CD4-positive, alpha-beta T cell treated with Interleukin-15 for 1 hour (primary cell): ENCODE data around the gene LRRC31.
A peak's percentile ranks its signal among the peaks of the same experiment; 100 is the strongest.

Experiments used
- DNase-seq: peaks from one replicate; pipeline ENCODE4 v3.0.0-alpha.2; 2020

Gene LRRC31

GRCh38 chr3:169861871-169862270, 7.9 kb downstream of the LRRC31 start:
- DNase-seq, result no peak

- no peak for DNase-seq
Observed at GRCh38 chr3:169857811-169858210, 11.9 kb downstream of the LRRC31 start.

- DNase-seq, result no peak
Observed at GRCh38 chr3:169855514-169855913, 14.2 kb downstream of the LRRC31 start.

DNA sequence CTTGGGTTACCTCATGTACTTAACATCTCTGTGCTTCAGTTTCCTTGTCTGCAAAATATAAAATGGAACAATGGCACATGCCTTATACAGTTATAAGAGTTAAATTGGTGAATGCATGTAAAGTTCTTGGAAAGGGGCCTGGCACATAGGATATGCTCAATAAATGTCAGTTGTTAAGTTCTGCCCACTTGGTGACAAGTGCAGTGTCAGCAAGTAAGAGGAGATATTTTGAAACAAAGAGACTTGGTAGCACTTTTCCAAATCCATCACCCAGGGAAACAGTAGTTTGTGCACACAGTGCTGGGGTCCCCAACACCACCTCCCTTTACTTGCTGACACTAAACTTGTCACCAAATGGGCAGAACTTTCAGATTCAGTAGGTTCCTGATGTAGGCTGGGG, 19.1 kb downstream of the LRRC31 start:
- no peak for DNase-seq

DNA sequence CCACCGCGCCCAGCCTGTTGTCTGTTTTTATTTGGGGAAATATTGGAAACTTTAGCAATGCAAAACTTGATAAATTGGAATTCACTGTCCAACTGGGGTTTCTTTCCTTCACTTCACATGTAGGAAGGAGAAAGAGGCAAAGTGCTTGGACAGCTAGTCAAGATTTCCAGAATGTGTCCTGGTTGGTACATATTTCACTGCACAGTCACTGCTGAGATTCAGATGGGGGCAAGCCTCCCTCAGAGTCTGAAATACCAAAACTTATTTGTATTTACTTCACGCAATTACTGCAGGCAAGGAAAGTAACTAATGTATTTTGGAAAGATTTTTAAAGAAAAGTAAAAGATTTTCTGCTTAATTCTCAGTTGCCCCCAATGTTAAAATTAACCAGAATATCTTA, 21.0 kb downstream of the LRRC31 start:
- DNase-seq, result no peak

GRCh38 chr3:169847896-169848295, 21.8 kb downstream of the LRRC31 start:
- DNase-seq, result no peak

DNA sequence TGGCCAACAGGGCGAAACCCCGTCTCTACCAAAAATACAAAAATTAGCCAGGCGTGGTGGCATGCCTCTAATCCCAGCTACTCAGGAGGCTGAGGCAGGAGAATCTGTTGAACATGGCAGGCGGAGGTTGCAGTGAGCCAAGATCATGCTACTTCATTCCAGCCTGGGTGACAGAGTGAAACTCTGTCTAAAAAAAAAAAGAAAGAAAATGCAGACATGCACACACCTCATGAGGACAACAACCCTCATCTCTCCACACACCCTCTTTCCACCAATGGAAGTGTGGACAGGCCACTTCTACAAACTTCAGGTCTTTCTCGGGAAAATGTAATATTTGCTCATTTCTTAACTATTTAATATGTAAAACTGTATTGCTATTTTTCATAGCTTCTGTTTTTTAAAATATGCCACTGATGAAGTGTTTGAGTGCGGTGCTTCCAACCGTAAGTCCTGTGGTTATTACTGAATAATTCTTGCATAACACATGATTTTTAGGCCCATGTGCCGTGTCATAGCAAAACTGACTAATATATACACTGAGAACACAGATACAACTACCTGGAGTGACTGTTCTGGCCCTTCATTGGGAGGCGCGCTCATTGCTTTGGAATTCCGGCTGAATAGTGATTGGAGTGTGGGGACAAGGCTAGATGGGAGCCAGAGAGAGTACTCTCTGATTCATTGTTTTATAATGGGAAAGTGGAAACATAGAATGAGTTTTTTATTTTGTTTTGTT, 23.1 kb downstream of the LRRC31 start:
- no peak for DNase-seq

GRCh38 chr3:169842960-169843359, 26.8 kb downstream of the LRRC31 start:
- DNase-seq, result no peak

DNA sequence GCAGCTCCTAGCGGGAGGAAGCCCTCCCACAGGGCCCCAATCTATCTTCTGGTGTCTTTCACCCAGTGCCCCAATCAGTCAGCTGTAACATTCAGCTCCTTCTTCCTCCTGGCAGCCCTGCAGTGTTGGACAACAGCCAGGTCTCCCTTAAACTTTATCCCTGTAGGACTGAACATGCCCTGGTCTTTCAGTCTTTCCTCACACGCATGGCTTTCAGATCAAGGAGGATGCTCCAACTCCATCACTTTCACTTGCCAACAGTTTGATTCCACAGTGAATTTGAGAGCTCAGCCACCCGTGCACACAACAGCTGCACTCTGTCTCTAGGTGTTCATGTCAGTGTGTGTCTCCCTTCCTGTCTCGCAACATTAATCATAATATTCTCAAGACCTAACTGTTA, 28.6 kb downstream of the LRRC31 start:
- DNase-seq, result no peak

DNA sequence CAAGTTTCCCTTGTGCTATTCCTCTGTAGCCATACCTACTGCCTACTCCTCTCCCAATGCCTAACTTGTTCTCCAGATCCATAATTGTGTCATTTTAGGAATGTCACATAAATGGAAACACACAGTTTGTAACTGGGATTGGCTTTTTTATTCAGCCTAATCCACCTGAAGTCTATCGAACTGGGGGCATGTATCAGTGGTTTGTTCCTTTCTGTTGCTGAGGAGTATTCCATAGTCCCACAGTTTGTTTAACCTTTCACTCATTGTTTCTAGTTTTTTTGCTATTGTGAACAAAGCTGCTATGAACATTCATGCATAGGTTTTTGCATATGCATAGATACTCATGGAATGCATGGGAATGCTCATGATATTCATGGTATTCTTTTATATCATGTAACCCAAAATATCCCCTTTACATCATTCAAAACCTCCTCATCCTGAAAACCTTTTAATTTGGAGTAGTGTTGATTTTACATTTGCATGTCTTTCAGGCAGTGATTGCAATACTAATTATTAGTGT, 31.2 kb downstream of the LRRC31 start:
- DNase-seq, result no peak

DNA sequence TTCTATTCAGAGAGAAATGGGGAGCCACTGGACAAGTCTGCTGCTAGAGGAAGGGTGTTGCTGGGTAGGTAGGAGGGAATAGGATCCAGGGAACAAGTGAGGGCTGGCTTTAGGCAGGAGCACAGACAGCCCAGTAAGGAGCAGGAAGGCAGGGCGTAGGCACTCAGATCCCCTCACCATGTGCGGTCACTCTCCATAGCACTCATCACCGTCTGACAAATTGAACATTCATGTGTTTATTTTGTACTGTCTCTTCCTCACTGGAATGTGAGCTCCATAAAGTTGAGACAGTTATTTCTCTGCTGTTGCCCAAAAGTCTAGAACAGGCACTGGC, 32.8 kb downstream of the LRRC31 start:
- DNase-seq, result no peak

DNA sequence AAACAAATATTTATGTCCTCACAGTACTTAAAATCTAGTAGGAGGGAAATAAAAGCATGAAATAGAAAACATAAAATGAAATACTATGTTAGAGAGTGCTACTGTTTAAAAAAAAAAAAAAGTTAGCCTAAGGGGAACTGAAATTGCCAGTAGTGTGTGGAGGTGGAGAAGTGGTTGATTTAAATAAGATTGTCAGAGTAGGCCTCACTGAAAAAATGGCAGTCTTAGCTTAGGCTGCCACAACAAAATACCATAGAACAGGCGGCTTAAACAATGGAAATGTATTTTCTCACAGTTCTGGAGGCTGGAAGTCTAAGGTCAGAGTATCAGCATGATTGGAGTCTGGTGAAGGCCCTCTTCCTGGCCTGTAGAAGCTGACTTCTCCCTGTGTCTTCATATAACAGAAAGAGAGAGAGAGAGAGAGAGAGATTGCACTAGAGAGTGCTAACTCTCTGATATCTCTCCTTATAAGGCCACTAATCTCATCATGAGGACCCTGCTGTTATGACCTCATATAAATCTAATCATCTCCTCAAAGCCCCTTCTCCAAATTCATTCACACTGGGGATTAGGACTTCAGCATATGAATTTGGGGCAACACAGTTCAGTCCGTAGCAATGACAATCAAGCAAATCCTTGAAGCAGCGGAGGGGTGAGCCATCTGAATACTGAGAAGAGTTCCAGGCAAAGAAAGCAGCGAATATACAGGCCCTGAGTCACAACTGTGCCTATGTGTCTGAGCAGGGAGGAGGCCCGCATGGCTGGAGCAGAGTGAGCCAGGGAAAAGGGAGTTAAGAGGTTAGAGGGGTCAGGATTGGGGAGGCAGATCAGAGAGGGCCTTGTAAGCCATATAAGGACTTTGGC, 33.4 kb downstream of the LRRC31 start:
- DNase-seq, result no peak

DNA sequence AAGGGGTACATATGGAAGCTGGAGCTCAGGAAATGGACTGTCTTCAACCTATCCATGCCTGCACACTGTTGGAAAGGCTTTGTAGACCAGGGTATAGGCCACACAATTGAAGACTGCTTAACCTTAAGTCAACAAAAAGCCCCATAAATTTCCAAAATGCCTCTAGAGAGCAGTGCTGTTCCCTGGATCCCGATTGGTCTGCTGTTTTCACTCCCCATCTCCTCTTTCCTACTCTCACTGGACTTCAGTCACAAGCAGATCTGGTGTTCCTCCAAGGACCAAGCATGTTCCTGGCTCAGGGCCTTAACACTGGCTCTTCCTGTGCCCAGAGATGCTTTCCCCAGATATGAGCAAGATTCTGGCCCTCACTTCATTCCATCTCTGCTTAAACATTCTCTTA, 34.2 kb downstream of the LRRC31 start:
- no peak for DNase-seq

DNA sequence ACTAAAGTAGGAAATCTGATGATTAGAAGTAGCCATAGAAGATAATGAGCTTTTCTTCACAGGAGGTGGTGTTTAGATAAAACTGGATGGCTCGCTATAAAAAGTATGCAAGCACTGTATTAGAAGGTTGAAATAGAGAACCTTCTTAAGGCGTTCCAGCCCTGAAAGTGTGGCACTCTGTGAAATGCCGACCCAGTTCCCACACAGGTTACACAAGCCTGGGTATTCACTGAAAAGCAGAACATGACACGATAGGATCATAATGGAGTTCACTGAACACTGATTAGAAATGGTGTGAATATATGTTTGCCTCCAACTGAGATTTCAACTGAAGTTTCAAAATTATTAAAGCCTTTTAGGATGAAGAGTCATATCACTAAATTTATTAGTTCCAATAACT, 42.0 kb downstream of the LRRC31 start:
- no peak for DNase-seq

DNA sequence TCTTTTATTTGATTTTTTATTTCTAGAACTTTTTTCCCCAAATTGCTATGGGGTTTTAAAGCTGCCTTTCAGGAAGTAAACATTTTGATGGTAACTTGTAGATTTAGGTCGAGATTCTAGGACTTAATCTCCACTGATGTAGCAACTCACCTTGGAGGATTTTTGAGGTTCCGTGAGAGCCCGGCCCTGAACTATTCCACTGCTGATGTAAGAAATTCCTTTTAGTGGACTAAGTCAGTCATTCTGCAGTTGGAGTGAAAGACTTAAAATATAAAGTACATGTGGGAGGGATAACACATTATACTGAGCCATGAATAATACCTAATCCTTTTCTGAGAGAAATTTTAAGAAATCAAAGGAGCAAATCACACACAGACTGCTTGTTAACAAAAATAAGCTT, 44.4 kb downstream of the LRRC31 start:
- no peak for DNase-seq

GRCh38 chr3:169822983-169823382, 46.8 kb downstream of the LRRC31 start:
- no peak for DNase-seq

GRCh38 chr3:169822540-169822939, 47.2 kb downstream of the LRRC31 start:
- no peak for DNase-seq

DNA sequence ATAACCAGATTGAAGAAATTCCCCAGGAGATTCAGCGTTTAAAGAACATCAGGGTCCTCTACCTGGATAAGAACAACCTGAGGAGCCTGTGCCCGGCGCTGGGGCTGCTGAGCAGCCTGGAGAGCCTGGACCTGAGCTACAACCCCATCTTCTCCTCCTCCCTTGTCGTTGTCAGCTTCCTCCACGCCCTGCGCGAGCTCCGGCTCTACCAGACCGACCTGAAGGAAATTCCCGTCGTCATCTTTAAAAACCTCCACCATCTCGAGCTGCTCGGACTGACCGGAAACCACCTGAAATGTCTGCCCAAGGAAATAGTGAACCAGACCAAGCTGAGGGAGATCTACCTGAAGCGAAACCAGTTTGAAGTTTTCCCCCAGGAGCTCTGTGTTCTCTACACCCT, 47.6 kb downstream of the LRRC31 start:
- no peak for DNase-seq

DNA sequence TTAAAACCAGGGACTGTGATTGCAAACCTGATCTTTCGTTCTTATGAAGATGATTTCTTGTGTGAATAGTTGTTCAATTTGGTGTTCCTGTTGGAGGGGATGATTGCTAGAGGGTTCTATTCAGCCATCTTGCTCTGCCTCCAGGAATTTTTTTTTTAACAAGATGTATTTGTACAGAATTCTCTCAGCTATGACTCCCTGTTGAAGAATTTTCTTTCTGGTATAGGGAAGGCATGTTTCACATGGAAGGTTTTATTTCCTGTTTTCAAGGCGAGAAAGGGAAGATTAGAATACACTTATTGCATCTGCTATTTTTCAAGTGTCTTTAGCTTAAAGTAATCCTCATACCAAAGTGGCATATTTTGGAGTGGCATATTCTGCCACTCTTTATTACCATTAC, 51.4 kb downstream of the LRRC31 start:
- no peak for DNase-seq

DNA sequence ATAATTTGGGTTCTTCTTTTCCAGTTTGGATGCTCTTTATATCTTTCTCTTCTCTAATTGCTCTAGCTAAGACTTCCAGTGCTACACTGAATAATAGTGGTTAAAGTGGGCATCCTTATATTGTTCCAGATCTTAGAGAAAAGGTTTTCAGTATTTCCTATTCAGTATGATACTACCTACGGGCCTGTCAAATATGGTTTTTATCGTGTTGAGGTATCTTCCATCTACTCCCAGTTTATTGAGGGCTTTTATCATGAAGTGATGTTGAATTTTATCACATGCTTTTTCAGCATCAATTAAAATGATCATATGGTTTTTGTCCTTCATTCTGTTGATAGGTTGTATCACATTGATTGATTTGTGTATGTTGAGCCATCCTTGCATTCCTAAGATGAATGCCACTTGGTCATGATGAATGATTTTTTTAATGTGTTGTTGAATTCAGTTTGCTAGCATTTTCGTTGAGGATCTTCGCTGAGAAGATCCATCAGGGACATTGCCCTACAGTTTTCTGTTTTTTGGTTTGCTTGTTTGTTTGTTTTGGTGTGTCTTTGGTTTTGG, 54.1 kb downstream of the LRRC31 start:
- DNase-seq, result no peak

GRCh38 chr3:169813757-169814517, 55.8 kb downstream of the LRRC31 start:
- DNase-seq, result peak; percentile 86

DNA sequence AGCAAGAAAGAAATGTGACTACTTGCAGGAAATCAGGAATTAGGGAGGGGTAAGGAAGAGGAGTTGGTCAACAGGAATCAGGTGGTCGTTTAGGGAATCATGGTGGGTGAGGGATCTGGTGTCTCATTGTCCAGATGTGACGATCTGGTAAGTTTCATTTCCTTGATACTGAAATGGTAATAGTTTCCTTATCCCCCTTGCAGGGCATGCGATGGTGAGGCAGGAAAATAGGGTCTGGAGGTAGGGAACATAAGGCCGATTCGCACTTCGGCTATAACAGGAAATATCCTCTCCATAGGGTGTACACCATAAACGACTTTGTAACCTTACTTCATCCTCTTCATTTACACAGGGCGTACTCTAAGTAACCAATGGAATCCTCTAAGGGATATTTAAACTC, 56.5 kb downstream of the LRRC31 start:
- DNase-seq, result no peak
